DMS153 treated with DMSO at 0.1 percent for 48 hours (cell line): ENCODE results near the gene RNASEH2C.
"Not testable (repeated sequence)": the region's sequence is repeated elsewhere in the genome, so short reads cannot be mapped to it uniquely, and the experiment has no call there.

Experiments used
- DNase-seq: peaks from one replicate; lab custom pipeline; 2025; ENCODE audit not compliant: unreplicated experiment; lab: John Stamatoyannopoulos, UW

RNASEH2C gene

GRCh38 chr11:65691847-65692246 is 28.8 kb downstream of the RNASEH2C start:
- DNase-seq: not testable (repeated sequence)

GRCh38 chr11:65685981-65686380 is 34.6 kb downstream of the RNASEH2C start:
- DNase-seq: no peak

- DNase-seq: not testable (repeated sequence)
Measured at GRCh38 chr11:65683480-65683879, 37.1 kb downstream of the RNASEH2C start.

GRCh38 chr11:65680192-65680743 is 40.3 kb downstream of the RNASEH2C start:
- no peak for DNase-seq

- DNase-seq: no peak
Measured at GRCh38 chr11:65672982-65673381, 47.6 kb downstream of the RNASEH2C start.

GRCh38 chr11:65672180-65672860 is 48.3 kb downstream of the RNASEH2C start:
- no peak for DNase-seq
